GM19467 (cell line): ENCODE results near the gene PINK1.

Source experiments
- ATAC-seq: cut with Tn5 transposase; IDR thresholded peaks from one replicate; pipeline ENCODE4 v1.9.1; 2021; ENCODE audit warnings: mild to moderate bottlenecking, moderate library complexity; ENCODE audit not compliant: unreplicated experiment

The PINK1 gene

DNA sequence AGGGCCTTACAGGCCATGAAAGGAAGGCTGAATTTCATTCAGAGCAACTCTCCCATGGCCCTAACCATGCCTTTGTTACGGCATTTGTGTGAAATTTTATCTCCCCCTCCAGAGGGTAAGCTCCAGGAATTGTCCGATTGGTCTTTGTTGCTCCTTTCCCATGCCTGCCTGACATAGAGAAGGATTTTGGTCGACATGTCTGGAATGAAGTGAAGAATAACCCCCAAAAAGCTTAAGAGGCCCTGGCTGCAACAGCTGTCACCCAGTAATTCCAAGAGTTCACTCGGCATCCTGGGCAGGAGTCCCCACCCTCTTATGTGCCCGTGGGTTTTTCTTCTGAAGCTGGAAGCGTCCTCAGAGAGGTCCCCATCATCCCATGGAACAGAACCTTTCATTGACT is 23.7 kb upstream of the PINK1 start:
- no peak for ATAC-seq

GRCh38 chr1:20610970-20611369 is 22.3 kb upstream of the PINK1 start:
- no peak for ATAC-seq

DNA sequence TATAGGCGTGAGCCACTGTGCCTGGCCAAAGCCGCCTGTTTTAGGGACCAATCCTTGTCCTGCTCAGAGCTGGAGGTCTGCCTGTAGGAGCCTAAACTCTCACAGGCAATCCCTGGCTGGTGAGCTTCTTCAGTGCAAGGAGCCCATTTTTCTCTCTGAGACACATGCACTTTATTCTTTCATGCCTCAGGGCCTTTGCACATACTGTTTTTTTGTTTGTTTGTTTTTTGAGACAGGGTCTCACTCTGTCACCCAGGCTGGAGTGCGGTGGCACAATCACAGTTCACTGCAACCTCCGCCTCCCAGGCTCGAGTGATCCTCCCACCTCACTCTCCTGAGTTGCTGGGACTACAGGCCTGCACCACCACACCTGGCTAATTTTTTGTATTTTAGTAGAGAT is 21.6 kb upstream of the PINK1 start:
- no peak for ATAC-seq

DNA sequence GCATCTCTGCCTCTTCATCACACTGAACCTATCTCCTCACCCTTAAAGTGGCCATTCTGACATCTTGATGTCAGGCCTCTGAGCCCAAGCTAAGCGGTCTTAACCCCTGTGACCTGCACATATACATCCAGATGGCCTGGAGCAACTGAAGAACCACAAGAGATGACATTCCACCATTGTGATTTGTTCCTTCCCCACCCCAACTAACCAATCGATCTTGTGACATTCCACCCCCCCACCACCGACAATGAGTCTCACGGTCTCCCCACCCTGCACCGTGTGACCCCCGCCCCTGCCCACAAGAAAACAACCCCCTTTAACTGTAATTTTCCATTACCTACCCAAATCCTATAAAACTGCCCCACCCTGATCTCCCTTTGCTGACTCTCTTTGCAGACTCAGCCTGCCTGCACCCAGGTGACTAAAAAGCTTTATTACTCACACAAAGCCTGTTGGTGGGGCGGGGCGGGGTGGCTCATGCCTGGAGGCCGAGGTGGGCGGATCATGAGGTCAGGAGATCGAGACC is 21.0 kb upstream of the PINK1 start:
- ATAC-seq, result no peak

- ATAC-seq, result no peak
These were observed 19.1 kb upstream of the PINK1 start for GRCh38 chr1:20614131-20614579.

DNA sequence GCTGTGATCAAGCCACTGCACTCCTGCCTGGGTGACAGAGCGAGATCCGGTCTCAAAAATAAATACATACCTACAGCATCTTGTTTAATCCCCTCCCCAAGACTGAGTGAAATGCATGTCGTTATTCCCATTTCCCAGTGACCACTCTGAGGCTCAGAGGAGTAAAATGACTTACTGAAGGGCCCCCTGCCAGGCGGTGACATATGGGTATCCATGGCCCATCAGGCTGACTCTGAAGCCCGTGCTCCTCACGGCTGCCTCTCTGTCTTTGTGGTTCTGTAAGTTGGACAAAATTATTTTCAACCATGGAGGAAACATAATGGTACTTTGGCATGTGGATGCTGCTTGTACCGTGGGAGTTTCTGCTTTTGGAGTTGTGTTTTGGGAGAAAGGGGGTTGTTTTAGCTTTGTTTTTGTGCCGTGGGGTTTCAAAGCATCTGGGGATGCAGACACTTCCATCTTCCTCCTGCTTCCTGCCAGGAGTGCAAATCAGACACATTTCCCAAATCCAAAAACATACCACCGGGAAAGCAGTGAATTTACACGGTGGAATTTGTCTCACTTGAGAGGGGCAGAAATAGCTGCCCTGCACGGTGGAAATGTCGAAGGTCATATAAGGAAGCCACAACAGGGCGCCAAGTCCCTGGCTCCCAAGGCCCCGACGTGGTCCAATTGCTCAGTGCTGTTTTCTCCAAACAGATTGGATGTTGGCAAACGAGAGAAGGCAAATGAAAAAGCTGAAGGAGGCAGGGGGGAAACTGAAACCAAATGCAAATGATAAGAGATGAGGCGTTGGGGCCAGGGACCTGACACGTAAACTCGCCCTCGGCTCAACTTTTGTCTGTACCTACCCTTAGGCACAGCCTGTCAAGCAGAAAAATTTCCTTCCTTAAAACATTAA is 17.1 kb upstream of the PINK1 start:
- no peak for ATAC-seq

- ATAC-seq, result no peak
These were observed 16.3 kb upstream of the PINK1 start for GRCh38 chr1:20616847-20617487.

- no peak for ATAC-seq
These were observed 14.7 kb upstream of the PINK1 start for GRCh38 chr1:20618550-20618949.

- ATAC-seq, result no peak
These were observed 13.3 kb upstream of the PINK1 start for GRCh38 chr1:20619999-20620398.

DNA sequence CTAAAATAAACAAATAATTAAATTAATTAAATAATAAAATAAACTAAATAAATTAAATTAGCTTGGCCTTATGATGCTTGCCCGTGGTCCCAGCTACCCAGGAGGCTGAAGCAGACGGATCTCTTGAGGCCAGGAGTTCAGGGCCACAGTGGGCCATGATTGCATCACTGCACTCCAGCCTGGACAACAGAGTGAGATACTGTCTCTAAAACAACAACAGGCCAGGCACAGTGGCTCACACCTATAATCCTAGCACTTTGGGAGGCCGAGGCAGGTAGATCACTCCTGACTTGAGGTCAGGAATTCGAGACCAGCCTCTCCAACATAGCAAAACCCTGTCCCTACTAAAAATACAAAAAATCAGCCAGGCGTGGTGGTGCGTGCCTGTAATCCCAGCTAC is 12.2 kb upstream of the PINK1 start:
- ATAC-seq, result no peak

DNA sequence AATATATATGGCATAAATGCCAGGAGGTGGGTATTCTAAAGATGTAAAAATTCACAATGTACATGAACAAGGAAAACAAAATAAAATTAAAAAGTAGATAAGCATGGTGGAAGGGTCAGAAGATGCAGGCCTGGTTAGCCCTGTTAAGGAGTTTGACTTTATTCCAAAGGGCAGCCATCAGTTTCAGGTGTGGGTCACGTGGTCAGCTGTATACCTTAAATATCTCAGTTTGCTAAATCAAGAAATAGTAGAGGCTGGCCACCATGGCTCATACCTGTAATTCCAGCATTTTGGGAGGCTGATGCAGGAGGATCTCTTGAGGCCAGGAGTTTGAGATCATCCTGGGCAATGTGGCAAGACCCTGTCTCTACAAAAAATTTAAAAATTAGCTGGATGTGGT is 8.5 kb upstream of the PINK1 start:
- ATAC-seq, result no peak

DNA sequence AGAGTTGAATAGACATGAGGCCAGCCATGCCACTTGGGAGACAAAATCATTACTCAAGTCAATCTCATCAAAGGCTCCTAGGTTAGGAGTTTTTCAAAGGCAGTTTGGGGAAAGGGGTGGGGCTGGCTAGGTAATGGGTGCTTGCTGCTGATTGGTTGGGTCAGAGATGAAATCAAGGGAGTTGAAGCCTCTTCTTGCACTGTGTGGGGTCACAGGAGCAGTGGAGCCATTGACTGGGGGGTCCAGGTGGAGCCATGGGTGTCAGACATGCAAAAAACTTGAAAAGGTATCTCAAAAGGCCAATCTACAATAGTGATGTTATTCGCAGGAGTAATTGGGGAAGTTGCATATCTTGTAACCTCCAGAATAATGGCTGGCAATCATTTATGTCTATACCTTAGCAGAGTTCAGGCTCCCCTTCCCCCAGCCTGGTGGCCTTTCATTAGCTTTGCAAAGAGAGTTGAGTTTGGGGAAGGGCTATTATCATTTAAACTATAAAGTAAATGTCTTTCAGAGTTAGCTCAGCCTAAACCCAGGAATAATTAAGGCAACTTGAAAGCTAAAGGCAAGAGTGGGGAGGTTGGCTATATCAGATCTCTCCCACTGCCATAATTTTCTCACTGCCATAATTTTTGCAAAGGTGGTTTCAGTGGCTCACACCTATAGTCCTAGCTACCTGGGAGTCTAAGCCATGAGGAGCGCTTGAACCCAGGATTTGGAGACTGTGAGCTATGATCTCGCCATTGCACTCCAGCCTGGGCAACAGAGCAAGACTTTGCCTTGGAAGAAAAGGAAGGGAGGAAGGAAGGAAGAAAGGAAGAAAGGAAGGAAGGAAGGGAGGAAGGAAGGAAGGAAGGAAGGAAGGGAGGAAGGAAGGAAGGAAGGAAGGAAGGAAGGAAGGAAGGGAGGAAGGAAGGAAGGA is 7.8 kb upstream of the PINK1 start:
- no peak for ATAC-seq

DNA sequence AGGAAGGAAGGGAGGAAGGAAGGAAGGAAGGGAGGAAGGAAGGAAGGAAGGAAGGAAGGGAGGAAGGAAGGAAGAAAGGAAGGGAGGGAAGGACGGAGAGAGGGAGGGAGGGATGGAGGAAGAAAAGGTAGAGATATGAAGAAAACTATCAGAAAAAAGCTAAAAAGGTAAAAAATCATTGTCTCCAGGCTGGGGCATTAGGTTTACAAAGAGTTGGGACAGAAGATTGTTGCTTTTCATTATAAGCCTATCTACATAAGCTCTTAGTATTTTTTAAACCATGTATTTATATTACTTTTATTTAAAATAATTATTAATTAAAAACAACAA is 7.2 kb upstream of the PINK1 start:
- ATAC-seq, result no peak

DNA sequence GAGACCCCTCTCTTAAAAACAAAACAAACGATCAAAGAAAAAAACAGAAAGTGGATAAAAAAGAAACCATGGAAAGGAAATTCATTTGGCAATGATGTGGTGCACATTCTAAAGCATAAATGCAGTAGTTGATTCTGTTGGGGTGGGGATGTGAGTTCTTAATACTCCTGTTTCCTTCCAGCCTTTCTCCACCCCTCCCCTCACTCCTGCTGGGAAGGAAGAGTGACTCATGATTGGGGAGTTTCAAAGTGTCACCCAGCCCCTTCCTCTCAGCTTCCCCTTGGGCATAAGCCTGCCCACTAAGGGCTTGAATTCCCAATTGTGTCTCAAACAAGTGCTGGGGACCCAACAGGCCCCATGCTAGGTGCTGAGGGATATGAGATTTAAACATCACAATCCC is 6.7 kb upstream of the PINK1 start:
- no peak for ATAC-seq

DNA sequence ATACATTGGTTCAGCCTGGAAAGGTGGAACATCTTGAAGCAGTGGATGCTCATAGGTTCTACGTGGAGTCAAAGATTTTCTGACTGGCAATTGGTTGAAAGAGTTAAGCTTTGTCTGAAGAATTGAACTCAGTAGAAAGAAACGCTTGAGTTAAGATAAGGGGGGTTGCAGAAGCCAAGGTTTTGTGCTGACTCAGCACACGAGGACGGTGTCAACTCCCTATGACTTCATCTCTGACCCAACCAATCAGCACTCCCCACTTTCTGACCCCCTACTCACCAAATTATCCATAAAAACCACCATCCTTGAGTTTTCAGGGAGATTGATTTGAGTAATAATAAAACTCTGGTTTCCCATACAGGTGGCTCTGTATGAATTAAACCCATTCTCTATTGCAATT is 2.5 kb upstream of the PINK1 start:
- ATAC-seq, result no peak

DNA sequence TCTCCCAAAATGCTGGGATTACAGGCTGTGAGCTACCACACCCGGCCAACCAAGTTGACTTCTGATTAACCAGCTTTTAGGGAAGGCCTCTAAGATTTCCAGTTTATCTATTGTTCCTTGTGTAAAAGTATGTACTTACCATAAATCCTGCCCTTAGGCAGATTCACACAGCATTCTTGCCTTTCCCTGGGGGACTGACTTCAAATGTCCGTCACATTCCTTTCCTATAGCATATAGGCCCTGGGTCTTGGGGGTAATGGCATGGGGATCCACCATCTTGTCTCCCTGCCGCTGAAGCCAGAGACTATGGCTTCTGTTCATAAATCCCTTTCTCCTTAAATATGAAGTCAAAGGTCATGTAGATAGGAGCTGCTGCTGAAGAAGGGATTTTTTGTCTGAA is 872 bp upstream of the PINK1 start:
- no peak for ATAC-seq

DNA sequence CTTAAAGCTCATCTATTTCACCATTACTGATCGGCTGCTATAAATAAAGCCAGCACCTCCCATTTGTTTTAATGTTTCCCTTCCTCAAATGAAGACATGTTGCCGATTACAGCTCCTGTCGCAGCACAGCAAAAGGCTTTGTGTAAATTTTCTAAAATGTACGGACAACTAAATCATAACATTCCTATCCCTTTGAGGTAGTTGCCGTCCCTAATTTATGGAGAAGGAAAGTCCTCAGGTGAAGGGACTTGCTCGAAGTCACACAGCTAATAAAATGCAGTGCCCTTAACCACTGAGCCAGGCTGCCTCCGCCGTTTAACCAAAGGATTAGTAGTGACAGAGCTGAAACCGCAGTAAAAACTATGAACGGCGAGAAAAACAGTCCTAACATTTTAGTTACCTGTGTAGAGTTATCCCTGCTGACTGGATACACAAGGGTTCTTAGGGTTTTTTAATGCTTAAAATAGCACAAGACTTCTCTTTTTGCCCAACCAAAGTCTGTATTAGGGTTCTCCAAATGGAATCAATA is 871 bp downstream of the PINK1 start:
- ATAC-seq, result no peak

GRCh38 chr1:20634594-20635084 is 1.4 kb downstream of the PINK1 start:
- no peak for ATAC-seq

- ATAC-seq, result no peak
These were observed 3.6 kb downstream of the PINK1 start for GRCh38 chr1:20636785-20637347.

DNA sequence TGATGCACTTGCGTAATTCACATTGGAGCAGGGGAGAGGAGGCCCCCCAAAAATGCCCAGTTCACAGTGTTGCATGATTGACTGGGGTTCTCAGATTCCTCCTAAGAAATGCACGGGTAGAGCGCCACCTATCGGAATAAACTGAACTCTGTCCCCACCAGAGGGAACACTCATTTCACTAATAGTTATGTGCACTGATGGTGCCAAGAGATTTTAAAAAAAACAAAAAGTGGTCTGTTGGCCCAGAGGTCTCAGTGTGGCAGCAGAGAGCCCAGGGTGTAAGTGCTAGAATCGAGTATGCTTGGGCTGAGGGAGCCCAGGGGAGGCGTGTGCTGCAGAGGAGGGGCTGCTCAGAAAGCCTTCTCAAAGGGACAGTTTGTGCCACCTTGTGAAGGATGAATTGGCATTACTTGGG is 6.9 kb downstream of the PINK1 start:
- ATAC-seq, result no peak
